ENCODE measurements around the gene RFXAP. TPM values are rescaled to one million over a fixed set of nuclear protein-coding genes. Genes with fewer than 3 reads are reported as not detected.

Gene RFXAP
- total RNA-seq, 1 experiment from 2014 or later, result 9.2 TPM

DNA sequence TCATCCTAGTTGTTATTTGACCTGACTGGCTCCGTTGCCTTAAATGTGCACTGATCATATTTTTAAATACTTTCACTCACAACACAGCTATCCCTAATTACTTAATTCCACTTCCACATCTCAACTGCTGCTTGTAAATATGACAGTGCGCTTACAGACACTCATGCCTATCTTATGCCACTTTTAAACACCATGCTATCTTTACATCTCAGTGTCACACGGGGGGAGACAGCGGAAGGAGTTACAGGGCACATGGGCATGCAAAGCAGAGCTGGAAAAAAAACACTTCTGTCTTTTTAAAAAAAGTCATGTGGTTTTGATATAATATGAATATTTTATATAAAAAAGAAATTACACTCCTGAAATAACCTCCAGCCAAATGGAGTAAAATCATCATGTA lies 56.9 kb downstream of the RFXAP start:
- H3K4me3 Mint-ChIP-seq, result no peak overlapping the region

More for the DNA sequence above, 56.9 kb downstream of the RFXAP start:
- Mint-ChIP-seq H3K27ac (no peak overlapping the region), H3K27me3 (ENCODE audit: low read depth) (peaks cover 3% of the 10 kb centered on the region; the same call in 1 of the 2 replicates), H3K36me3 (no peaks in the 10 kb centered on the region), H3K4me1 (peaks cover 4% of the 10 kb centered on the region), H3K9me3 (no peaks in the 10 kb centered on the region)
- TF ChIP-seq NFATC4 (CRISPR knock-in tag; IDR thresholded peaks at IDR 0.05) (no peak), ZNF232 (CRISPR knock-in tag; IDR thresholded peaks at IDR 0.05) (no peak), NR1H2 (CRISPR knock-in tag; IDR thresholded peaks at IDR 0.05) (no peak), FOXP4 (CRISPR knock-in tag; IDR thresholded peaks at IDR 0.05) (no peak)
- TF ChIP-seq, protein P1, sequence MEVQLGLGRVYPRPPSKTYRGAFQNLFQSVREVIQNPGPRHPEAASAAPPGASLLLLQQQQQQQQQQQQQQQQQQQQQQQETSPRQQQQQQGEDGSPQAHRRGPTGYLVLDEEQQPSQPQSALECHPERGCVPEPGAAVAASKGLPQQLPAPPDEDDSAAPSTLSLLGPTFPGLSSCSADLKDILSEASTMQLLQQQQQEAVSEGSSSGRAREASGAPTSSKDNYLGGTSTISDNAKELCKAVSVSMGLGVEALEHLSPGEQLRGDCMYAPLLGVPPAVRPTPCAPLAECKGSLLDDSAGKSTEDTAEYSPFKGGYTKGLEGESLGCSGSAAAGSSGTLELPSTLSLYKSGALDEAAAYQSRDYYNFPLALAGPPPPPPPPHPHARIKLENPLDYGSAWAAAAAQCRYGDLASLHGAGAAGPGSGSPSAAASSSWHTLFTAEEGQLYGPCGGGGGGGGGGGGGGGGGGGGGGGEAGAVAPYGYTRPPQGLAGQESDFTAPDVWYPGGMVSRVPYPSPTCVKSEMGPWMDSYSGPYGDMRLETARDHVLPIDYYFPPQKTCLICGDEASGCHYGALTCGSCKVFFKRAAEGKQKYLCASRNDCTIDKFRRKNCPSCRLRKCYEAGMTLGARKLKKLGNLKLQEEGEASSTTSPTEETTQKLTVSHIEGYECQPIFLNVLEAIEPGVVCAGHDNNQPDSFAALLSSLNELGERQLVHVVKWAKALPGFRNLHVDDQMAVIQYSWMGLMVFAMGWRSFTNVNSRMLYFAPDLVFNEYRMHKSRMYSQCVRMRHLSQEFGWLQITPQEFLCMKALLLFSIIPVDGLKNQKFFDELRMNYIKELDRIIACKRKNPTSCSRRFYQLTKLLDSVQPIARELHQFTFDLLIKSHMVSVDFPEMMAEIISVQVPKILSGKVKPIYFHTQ (CRISPR knock-in tag; IDR thresholded peaks at IDR 0.05), result no peak
- TF ChIP-seq, protein P2, sequence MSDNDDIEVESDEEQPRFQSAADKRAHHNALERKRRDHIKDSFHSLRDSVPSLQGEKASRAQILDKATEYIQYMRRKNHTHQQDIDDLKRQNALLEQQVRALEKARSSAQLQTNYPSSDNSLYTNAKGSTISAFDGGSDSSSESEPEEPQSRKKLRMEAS (CRISPR knock-in tag; IDR thresholded peaks at IDR 0.05), result no peak
- DNase-seq (ENCODE audit: low spot score) (no peak), ATAC-seq (no peak)
- CTCF ChIA-PET, result interaction anchor here (1.2 kb wide), 1 partner anchor 18 kb away, joined by 3 read pairs; no protein-coding TSS in a partner anchor
- POLR2A ChIA-PET, result no interaction called here

Other genes starting within 250 kb of the RFXAP start
- 0.94 to 1.3 TPM (median 1.2 TPM) in 3 replicates for gene SERTM1, start 145.2 kb upstream of the RFXAP start, total RNA-seq (2021)
- 0.71 to 1.5 TPM (median 1.2 TPM) in 3 replicates for gene SMAD9, start 101.0 kb downstream of the RFXAP start, total RNA-seq (2021)
- gene ALG5, start 180.1 kb downstream of the RFXAP start, total RNA-seq (2021), result 18.4 to 19.8 TPM (median 19.6 TPM) in 3 replicates
- 76.6 to 81.6 TPM (median 78.6 TPM) in 3 replicates for gene EXOSC8, start 181.6 kb downstream of the RFXAP start, total RNA-seq (2021)
- 61.4 to 68.0 TPM (median 64.3 TPM) in 3 replicates for gene SUPT20H, start 240.5 kb downstream of the RFXAP start, total RNA-seq (2021)